CD4-positive, alpha-beta T cell treated with Interferon alpha-2 for 1 hour (primary cell): ENCODE data around the gene OSTN.
"Not testable (repeated sequence)": the region's sequence is repeated elsewhere in the genome, so short reads cannot be mapped to it uniquely, and the experiment has no call there.

Source experiments
- DNase-seq, 2 donors: peaks; one replicate each; pipeline ENCODE4 v3.0.0-alpha.2; 2020 to 2022

Gene OSTN

DNA sequence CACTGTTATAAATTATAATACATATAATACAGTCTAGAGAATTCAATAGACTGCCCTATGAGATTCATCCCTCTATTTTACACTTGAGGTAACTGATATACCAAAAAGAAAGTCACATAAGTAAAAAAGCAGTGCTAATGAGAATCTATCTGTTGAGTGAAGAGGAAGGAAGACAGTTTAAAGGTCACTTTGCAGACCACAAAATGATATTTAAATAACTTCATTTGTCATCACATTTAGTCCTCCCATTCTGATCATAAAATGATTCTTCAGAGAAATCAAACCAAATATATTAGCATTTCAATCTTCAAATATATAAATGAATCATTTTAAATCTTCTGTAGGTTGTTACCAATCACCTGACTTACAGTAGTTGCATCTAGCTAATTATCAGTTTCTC, 69.7 kb downstream of the OSTN start:
- DNase-seq = no peak

GRCh38 chr3:191269289-191270085, 70.4 kb downstream of the OSTN start:
- no peak for DNase-seq

DNA sequence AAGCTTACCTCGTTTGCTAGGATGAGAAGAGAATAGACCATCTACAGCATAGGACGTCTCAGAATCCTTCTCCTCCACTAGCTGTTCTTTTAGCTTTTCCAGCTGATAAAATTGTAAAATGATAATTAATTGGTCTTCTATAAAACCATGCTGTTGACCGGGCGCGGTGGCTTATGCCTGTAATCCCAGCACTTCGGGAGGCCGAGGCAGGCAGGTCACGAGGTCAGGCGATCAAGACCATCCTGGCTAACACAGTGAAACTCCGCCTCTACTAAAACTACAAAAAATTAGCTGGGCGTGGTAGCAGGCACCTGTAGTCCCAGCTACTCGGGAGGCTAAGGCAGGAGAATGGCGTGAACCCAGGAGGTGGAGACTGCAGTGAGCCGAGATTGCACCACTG, 76.2 kb downstream of the OSTN start:
- not testable (repeated sequence) for DNase-seq

- DNase-seq = no peak
These were observed 76.7 kb downstream of the OSTN start for GRCh38 chr3:191275751-191276150.

GRCh38 chr3:191280111-191280510, 81.1 kb downstream of the OSTN start:
- DNase-seq = no peak

DNA sequence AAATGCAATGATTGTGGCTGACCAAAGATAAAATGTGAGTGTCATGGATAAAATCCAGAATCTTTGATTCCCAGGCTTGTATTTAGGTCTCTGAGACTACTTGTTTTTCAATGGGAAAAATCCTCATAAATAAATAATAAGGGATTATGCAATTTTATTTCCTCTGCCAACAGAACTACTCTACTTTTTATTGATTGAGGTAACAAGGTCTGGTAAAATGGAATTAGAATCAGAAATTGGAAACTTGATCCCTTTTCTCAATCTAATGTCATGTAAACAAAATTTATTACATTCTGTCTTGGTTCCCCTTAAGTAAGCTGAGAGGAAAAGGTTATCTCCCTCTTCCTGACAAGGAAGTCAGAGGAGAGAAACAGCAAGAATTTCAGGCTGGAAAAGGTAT, 81.8 kb downstream of the OSTN start:
- DNase-seq = no peak

GRCh38 chr3:191282251-191283185, 83.5 kb downstream of the OSTN start:
- DNase-seq = no peak

DNA sequence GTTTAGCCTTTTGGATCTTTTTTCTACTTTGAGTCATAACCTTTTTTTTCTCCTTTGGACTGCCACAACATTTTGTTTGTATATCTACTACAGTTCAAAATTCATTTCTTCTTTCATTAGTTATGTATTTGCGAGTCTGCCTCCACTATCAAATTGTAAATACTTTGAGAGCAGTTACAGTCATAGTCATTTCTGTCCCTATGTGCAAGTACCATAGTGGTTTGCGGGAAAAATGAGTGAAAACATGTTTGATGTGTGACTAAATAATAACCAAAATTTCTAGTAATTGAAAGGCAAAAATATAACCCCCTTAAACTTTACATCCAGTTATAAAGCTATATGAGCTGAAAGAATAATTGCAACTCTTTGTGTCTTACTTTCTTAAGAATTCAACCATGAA, 84.4 kb downstream of the OSTN start:
- no peak for DNase-seq

- DNase-seq = peak in 1 of 2 donors; percentile 55
These were observed 91.4 kb downstream of the OSTN start for GRCh38 chr3:191290311-191291025.

DNA sequence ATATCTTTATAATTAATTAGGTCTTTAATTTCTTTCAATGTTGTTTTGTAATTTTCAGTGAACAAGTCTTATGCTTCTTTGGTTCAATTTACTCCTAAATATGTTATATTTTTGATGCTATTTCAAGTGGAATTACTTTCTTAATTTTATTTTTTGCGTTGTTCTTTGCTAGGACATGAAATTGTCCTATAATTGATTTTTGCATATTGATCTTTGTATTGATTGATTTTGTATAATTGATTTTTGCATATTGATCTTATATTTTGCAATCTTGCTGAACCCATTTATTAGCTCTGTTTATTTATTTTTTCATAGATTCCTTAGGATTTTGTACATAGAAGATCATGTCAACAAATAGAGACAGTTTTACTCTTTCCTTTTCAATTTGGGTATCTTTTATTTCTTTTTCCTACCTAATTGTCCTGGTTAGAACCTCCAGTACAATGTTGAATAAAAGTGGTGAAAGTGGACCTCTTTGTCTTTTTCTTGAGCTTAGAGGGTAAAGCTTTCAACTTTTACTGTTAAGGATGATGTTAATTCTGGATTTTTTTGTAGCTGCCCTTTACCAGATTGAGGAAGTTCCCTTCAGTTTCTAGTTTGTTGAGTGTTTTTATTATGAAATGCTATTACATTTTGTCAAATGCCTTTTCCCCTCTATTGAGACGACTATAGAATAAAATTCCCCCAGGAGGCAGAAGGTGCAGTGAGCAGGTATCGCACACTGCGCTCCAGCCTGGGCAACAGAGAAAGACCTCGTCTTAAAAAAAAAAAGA, 93.4 kb downstream of the OSTN start:
- DNase-seq = no peak

DNA sequence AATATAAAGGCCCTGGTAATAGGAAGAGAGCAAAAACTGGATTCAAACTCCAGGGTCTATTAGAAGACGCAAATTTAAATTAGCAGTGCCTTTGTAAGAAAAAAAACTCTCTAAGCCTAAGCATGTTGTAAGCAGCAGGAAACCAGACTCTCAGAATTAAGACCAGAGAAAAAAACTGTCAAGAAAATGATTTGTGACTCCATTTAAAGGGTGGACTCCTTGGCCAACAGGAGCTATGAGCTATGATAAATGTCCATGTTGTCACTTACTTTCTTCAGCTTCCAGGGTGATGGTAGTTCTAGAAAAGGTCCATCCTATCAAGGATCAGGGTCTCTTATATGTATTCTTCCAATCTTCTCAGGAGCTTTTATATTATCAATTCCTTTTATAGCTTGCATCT, 95.2 kb downstream of the OSTN start:
- DNase-seq = no peak

DNA sequence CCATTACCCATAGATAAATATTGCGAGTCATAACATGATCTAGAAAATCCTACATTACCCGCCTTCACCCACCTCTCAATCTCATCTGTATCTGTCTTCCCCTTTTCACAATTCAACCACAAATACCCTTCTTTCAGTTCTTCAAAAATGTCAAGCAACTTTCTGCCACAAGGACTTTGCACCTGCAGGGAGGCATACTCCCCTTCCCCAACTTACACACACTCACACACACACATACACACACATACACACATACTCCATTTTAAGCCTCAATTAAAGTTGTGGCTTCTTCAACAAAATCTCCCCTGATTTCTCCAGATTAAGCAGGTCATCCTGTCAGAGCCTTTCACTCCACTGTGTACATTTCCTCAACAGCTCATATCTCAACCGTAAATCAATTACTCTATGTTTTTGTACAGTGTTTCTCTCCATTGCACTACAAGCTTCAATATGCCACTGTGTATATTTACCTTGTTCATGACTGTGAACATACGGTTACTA, 97.0 kb downstream of the OSTN start:
- DNase-seq = peak in 1 of 2 donors; percentile 42

GRCh38 chr3:191298846-191299245, 99.8 kb downstream of the OSTN start:
- no peak for DNase-seq

- DNase-seq = no peak
These were observed 101.4 kb downstream of the OSTN start for GRCh38 chr3:191300422-191300821.

- DNase-seq = no peak
These were observed 102.0 kb downstream of the OSTN start for GRCh38 chr3:191301017-191301416.

GRCh38 chr3:191301782-191302411, 102.9 kb downstream of the OSTN start:
- no peak for DNase-seq

DNA sequence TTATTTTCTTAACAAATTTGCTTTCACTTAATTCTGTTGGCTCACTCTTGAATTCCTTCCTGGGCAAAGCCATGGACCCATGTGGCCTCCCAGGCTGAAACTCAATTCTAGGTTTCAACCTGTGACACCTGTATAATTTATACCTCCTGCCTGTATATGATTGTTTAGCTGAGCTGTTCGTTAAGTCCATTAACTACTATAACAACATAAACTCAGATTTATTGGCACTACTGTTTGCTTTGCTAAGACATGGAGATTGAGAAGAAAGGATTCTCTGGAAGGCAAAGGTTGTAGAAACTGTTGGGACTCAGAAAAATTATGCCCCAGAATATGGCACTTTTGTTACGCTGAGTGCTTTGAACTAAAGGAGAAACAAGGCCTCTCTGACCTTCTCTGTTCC, 103.4 kb downstream of the OSTN start:
- DNase-seq = no peak

DNA sequence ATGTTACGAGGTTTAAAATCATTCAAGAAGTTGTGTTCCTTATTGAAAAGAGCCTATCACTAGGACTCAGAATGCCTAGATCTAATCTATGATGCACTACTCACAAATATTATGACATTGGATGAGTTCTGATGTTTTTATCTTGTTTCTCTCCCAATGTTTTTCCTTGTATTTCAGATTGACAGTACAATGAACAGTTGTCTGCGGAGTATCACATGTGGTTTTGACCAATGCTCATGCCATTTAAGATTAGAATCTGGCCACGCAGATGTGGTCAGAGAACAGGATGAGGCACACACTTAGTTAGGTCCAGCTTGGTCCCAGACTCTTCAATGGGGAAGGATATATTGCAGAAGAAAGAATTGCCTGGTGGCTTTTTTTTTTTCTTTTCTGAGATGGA, 104.6 kb downstream of the OSTN start:
- no peak for DNase-seq

GRCh38 chr3:191306428-191306827, 107.4 kb downstream of the OSTN start:
- no peak for DNase-seq

DNA sequence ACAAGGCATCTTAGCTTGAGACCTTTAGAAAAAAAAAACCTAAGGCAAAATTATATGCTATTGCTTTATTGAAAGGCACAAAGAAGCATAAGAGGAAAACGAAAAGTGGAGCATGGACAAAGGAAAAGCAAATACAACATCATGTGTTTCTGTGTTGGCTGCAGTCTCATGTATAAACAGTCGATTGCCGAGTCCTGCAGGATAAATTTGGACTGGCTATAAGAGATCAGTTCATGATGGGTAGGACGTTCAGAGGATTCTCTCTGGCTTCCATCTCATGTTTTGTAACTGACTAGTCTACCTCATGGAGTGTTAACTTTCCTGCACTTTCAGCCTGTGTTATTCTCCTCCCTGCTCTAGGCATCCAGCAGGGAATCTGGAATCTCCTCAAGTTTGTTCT, 108.3 kb downstream of the OSTN start:
- DNase-seq = no peak

DNA sequence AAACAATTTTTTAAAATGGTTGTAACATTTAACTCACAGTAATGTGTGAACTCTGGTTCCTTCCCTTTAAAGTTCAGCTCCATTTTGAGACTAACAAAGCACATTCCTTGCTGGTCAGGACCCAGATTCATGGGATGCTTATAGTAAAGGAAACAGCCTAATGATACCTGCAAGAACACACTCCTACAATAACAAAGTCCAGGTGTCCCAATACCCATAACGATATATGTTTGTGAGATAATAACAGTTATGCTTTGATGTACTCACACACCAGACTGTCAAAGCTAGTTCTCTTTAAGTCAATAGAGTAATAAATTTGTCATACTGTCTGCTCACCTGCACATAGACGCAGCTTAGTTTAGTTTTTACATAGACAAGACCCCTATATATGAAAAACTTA, 114.3 kb downstream of the OSTN start:
- DNase-seq = no peak
